ENCODE measurements around the gene CDKAL1. TPM values are rescaled to one million over a fixed set of nuclear protein-coding genes. Genes with fewer than 3 reads are reported as not detected.

CDKAL1 gene
- total and polyA plus RNA-seq, 2 of the 13 experiments (the other 11 are each of a cell fraction or from before 2014, with no cell fraction given): 9.5 to 27.7 TPM

GRCh38 chr6:20877008-20877937, 343.0 kb downstream of the CDKAL1 start (continued):
- TF ChIP-seq, protein P1, sequence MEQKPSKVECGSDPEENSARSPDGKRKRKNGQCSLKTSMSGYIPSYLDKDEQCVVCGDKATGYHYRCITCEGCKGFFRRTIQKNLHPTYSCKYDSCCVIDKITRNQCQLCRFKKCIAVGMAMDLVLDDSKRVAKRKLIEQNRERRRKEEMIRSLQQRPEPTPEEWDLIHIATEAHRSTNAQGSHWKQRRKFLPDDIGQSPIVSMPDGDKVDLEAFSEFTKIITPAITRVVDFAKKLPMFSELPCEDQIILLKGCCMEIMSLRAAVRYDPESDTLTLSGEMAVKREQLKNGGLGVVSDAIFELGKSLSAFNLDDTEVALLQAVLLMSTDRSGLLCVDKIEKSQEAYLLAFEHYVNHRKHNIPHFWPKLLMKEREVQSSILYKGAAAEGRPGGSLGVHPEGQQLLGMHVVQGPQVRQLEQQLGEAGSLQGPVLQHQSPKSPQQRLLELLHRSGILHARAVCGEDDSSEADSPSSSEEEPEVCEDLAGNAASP (CRISPR knock-in tag; IDR thresholded peaks at IDR 0.05; ENCODE audit: borderline replicate concordance): peak; percentile 89; the same call in 1 of the 2 replicates
- TF ChIP-seq NCOA2 (CRISPR knock-in tag; IDR thresholded peaks at IDR 0.05) (peak; percentile 76), MIXL1 (CRISPR knock-in tag; IDR thresholded peaks at IDR 0.05) (peak; percentile 91), ZBTB40 (IDR thresholded peaks at IDR 0.05) (no peak), ZBTB40 (CRISPR knock-in tag; IDR thresholded peaks at IDR 0.05) (no peak), POGK (CRISPR knock-in tag; conservative IDR thresholded peaks at IDR 0.05) (peak; percentile 54; the same call in 1 of the 2 replicates), ZNF430 (CRISPR knock-in tag; IDR thresholded peaks at IDR 0.05) (no peak), ARNTL (CRISPR knock-in tag; IDR thresholded peaks at IDR 0.05) (peak; percentile 40; the same call in 1 of the 2 replicates), AHDC1 (CRISPR knock-in tag; IDR thresholded peaks at IDR 0.05; ENCODE audit: borderline replicate concordance) (peak; percentile 91)
